Liver (tissue), 9 donors: ENCODE data around the gene DOK5. TPM values are rescaled to one million over a fixed set of nuclear protein-coding genes. Genes with fewer than 3 reads are reported as not detected.

Experiments used
- DNase-seq: peaks from one replicate; pipeline ENCODE4 v3.0.0-alpha.2; 2017; ENCODE audit warnings: low spot score
- H3K27ac ChIP-seq, 2 donors: one replicate each; pipeline ENCODE4 v1.7.0; 2013; ENCODE audit warnings: inconsistent platforms in 2 of 2, low read length in 2 of 2, control low read depth in 1 of 2, low read depth in 1 of 2, mild to moderate bottlenecking in 1 of 2
- H3K27me3 ChIP-seq, 4 donors: one replicate each; pipeline versions ENCODE4 v1.6.1 to v1.7.0; 2013; ENCODE audit warnings: low read length in 3 of 4, inconsistent platforms in 1 of 4, mild to moderate bottlenecking in 1 of 4, moderate library complexity in 1 of 4; ENCODE audit not compliant: control insufficient read depth in 4 of 4, insufficient read depth in 4 of 4
- H3K36me3 ChIP-seq, 4 donors: one replicate each; pipeline versions ENCODE4 v1.6.1 to v1.7.0; 2013; ENCODE audit warnings: low read length in 3 of 4, mild to moderate bottlenecking in 3 of 4, low read depth in 1 of 4, moderate library complexity in 1 of 4; ENCODE audit not compliant: control insufficient read depth in 4 of 4, insufficient read depth in 3 of 4
- H3K4me1 ChIP-seq, 4 donors: one replicate each; pipeline versions ENCODE4 v1.6.1 to v1.7.0; 2013; ENCODE audit warnings: low read length in 3 of 4, mild to moderate bottlenecking in 3 of 4, moderate library complexity in 1 of 4; ENCODE audit not compliant: control insufficient read depth in 4 of 4, insufficient read depth in 4 of 4
- H3K4me3 ChIP-seq, 3 donors: one replicate each; pipeline versions ENCODE4 v1.6.1 to v1.7.0; 2013; ENCODE audit warnings: low read length in 3 of 3, control low read depth in 1 of 3, low read depth in 1 of 3, mild to moderate bottlenecking in 1 of 3
- H3K9ac ChIP-seq, 2 donors: one replicate each; pipeline ENCODE4 v1.7.0; 2013; ENCODE audit warnings: low read length in 2 of 2, mild to moderate bottlenecking in 2 of 2, moderate library complexity in 2 of 2, control low read depth in 1 of 2, low read depth in 1 of 2
- H3K9me3 ChIP-seq, 4 donors: one replicate each; pipeline versions ENCODE4 v1.6.1 to v1.7.0; 2013; ENCODE audit warnings: low read length in 3 of 4; ENCODE audit not compliant: control insufficient read depth in 4 of 4
- EGR1 ChIP-seq, 2 donors: IDR thresholded peaks; 2 replicates each; pipeline ENCODE4 v1.6.1; 2016 to 2018; ENCODE audit warnings: antibody characterized with exemption in 2 of 2, low read depth in 2 of 2
- FOXA1 ChIP-seq: IDR thresholded peaks from 2 replicates; pipeline ENCODE4 v1.6.1; 2016; ENCODE audit warnings: antibody characterized with exemption
- FOXA2 ChIP-seq: IDR thresholded peaks from 2 replicates; pipeline ENCODE4 v1.6.1; 2016; ENCODE audit warnings: antibody characterized with exemption
- GABPA ChIP-seq, 2 donors: IDR thresholded peaks in 1 of 2; conservative IDR thresholded peaks in 1 of 2; 2 replicates each; pipeline ENCODE4 v1.6.1; 2016; ENCODE audit warnings: antibody characterized with exemption in 2 of 2, mild to moderate bottlenecking in 1 of 2, moderate library complexity in 1 of 2
- HNF4A ChIP-seq, 2 donors: conservative IDR thresholded peaks; 2 replicates each; pipeline ENCODE4 v1.6.1; 2016; ENCODE audit warnings: antibody characterized with exemption in 2 of 2, mild to moderate bottlenecking in 2 of 2
- HNF4G ChIP-seq: IDR thresholded peaks from 2 replicates; pipeline ENCODE4 v1.6.1; 2016; ENCODE audit warnings: antibody characterized with exemption
- JUND ChIP-seq, 2 donors: IDR thresholded peaks; 2 replicates each; pipeline ENCODE4 v1.6.1; 2016; ENCODE audit warnings: antibody characterized with exemption in 2 of 2
- NR2F2 ChIP-seq: IDR thresholded peaks from 2 replicates; pipeline ENCODE4 v1.6.1; 2016; ENCODE audit warnings: antibody characterized with exemption
- RAD21 ChIP-seq, 2 donors: IDR thresholded peaks; 2 replicates each; pipeline ENCODE4 v1.6.1; 2016; ENCODE audit warnings: antibody characterized with exemption in 2 of 2, mild to moderate bottlenecking in 2 of 2
- RXRA ChIP-seq, 2 donors: IDR thresholded peaks; 2 replicates each; pipeline ENCODE4 v1.6.1; 2017 to 2018; ENCODE audit warnings: antibody characterized with exemption in 2 of 2, mild to moderate bottlenecking in 1 of 2
- SP1 ChIP-seq: IDR thresholded peaks from 2 replicates; pipeline ENCODE4 v1.6.1; 2018; ENCODE audit warnings: antibody characterized with exemption, mild to moderate bottlenecking
- TAF1 ChIP-seq: conservative IDR thresholded peaks from 2 replicates; pipeline ENCODE4 v1.6.1; 2016; ENCODE audit warnings: antibody characterized with exemption, mild to moderate bottlenecking
- YY1 ChIP-seq: IDR thresholded peaks from 2 replicates; pipeline ENCODE4 v1.6.1; 2016; ENCODE audit warnings: antibody characterized with exemption, mild to moderate bottlenecking
- WGBS: extraction: QIAGEN DNeasy Blood & Tissue Kit; methylation state at CpG from one replicate; pipeline ENCODE4 v1.1.7; 2013; 5-methylcytosine and 5-hydroxymethylcytosine counted together
- polyA plus RNA-seq, 2 donors: library from polyadenylated mRNA; stranded (reverse) in 1 of 2; unstranded in 1 of 2; fragments of 200-250 nt in 1 of 2; fragments of >200 nt in 1 of 2; fragmentation: Nextera tagmentation in 1 of 2; extraction: Ambion mirVana in 1 of 2; gene quantifications; one replicate each; pipeline versions ENCODE4 v1.2.1 to v1.2.3, GENCODE V29; 2013 to 2015
- total RNA-seq, 2 donors: library from RNA; depleted of rRNA; stranded (reverse); fragments of >200 nt; gene quantifications; one replicate each; pipeline ENCODE4 v1.2.3, GENCODE V29; 2014
- TF ChIP-seq, protein P1 (sequence below): IDR thresholded peaks from 2 replicates; pipeline ENCODE4 v1.6.1; 2016; ENCODE audit warnings: antibody characterized with exemption
- TF ChIP-seq, protein P2 (sequence below): fragments of 150-350 bp; IDR thresholded peaks from 2 replicates; pipeline ENCODE4 v1.5.1; 2017; ENCODE audit warnings: improper control_type of control experiment, low read depth, low read length; ENCODE audit not compliant: missing input control
- TF ChIP-seq, protein P3 (sequence below): IDR thresholded peaks from 2 replicates; pipeline ENCODE4 v1.6.1; 2016; ENCODE audit warnings: antibody characterized with exemption
- TF ChIP-seq, protein P4 (sequence below): IDR thresholded peaks from 2 replicates; pipeline ENCODE4 v1.6.1; 2016; ENCODE audit warnings: antibody characterized with exemption
- TF ChIP-seq, protein P5 (sequence below): IDR thresholded peaks from 2 replicates; pipeline ENCODE4 v1.6.1; 2016; ENCODE audit warnings: antibody characterized with exemption, mild to moderate bottlenecking
- donor health status: healthy.
- donor health status: healthy.
- donor health status: healthy.
- donor health status: healthy.
- donor health status: healthy.

DOK5 gene
- total and polyA plus RNA-seq, 4 donors: 0.05 to 0.16 (median 0.09) TPM

DNA sequence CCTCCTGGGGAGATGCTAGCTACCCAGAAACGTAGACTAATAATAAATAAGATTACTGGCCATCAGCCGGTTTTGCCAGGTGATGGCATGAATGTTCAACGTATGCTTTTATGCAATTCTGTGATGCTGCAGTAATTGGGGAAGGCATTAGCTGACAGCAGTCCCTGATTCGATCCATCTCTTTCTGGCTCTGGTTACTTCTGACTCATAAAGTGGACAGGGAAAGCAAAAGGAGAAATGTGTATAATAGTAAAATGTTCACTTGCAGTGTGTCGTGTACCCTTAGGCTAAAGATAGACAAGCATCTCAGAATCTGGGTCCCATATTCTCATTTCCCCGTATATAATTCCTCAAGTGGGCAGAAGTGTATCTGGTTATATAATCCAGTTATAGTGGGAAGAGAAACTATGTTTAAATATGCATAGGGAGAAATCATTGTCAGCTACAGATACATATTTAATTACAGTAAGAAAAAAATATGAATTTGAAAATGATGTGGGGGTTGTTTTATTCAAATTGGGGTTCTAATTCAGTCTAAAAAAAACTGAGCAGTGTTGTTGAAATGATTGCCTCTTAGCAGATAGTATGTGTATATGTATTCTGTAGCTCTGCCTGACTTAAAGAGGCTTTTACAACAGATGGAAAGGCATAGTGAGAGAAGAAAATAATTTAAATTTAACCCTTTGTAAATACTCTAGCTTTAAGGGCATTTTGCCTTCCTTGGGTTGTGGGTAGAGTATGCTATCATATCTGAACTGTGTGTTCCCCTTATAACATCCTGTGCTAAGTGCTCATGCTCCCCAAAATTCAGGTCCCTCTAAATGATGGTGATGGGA is 40.6 kb downstream of the DOK5 start:
- 73% methylated on average over 6 of the region's 6 CpGs for WGBS
- H3K36me3 ChIP-seq: no peaks in the 10 kb centered on the region
- H3K9me3 ChIP-seq: peaks cover 0 to 8% (median 3%) of the 10 kb centered on the region in 4 donors
- TF ChIP-seq RXRA (IDR thresholded peaks at IDR 0.05) (no peak), JUND (IDR thresholded peaks at IDR 0.05) (no peak), NR2F2 (no peak), FOXA2 (no peak), HNF4G (no peak), RAD21 (IDR thresholded peaks at IDR 0.05) (no peak), SP1 (no peak)
- TF ChIP-seq, protein P1, sequence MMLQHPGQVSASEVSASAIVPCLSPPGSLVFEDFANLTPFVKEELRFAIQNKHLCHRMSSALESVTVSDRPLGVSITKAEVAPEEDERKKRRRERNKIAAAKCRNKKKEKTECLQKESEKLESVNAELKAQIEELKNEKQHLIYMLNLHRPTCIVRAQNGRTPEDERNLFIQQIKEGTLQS: no peak
- TF ChIP-seq, protein P2, sequence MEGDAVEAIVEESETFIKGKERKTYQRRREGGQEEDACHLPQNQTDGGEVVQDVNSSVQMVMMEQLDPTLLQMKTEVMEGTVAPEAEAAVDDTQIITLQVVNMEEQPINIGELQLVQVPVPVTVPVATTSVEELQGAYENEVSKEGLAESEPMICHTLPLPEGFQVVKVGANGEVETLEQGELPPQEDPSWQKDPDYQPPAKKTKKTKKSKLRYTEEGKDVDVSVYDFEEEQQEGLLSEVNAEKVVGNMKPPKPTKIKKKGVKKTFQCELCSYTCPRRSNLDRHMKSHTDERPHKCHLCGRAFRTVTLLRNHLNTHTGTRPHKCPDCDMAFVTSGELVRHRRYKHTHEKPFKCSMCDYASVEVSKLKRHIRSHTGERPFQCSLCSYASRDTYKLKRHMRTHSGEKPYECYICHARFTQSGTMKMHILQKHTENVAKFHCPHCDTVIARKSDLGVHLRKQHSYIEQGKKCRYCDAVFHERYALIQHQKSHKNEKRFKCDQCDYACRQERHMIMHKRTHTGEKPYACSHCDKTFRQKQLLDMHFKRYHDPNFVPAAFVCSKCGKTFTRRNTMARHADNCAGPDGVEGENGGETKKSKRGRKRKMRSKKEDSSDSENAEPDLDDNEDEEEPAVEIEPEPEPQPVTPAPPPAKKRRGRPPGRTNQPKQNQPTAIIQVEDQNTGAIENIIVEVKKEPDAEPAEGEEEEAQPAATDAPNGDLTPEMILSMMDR: no peak
- TF ChIP-seq, protein P3, sequence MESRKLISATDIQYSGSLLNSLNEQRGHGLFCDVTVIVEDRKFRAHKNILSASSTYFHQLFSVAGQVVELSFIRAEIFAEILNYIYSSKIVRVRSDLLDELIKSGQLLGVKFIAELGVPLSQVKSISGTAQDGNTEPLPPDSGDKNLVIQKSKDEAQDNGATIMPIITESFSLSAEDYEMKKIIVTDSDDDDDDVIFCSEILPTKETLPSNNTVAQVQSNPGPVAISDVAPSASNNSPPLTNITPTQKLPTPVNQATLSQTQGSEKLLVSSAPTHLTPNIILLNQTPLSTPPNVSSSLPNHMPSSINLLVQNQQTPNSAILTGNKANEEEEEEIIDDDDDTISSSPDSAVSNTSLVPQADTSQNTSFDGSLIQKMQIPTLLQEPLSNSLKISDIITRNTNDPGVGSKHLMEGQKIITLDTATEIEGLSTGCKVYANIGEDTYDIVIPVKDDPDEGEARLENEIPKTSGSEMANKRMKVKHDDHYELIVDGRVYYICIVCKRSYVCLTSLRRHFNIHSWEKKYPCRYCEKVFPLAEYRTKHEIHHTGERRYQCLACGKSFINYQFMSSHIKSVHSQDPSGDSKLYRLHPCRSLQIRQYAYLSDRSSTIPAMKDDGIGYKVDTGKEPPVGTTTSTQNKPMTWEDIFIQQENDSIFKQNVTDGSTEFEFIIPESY: no peak
- H3K27ac ChIP-seq: no peak overlapping the region
- H3K4me3 ChIP-seq: no peak overlapping the region
- H3K27me3 ChIP-seq: peaks cover 0 to 2% (median under 1%) of the 10 kb centered on the region in 4 donors
- no peak overlapping the region for H3K9ac ChIP-seq
- no peak for DNase-seq
- no peaks in the 10 kb centered on the region for H3K4me1 ChIP-seq

DNA sequence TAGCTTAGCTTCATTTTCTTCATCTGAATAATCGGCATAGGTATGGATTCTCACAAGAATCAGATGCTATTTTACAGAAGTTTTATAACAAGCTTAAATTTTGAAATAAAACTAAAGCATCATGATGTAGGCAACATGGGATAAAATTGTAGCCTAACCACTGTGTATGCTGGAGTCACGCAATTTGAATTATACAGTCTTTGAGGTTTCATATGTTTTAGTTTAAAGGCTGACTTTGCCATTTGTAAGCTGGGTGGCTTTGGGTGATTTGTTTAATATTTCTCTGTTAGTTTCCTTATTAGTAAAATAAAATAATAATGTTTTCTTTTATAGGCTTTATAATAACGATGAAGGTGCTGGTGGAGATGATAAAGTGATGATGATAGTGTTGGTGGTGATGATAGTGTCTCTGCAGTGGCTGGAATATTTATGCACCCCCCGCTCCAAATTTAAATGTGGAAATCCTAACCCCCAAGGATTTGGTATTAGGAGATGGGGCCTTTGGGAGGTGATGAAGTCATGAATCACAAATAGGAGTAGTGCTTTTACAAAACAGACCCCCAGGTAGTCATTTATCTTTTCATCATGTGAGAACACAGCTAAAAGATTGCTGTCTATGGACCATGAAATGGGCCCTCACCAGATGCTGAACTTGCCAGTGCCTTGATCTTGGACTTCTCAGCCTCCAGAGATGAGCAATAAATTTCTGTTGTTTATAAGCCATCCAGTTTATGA is 42.0 kb downstream of the DOK5 start:
- Histone ChIP-seq H3K4me3 (no peak overlapping the region), H3K9me3 (peaks cover 0 to 7% (median 3%) of the 10 kb centered on the region in 4 donors), H3K27me3 (peaks cover 0 to 7% (median 1%) of the 10 kb centered on the region in 4 donors), H3K27ac (no peak overlapping the region), H3K36me3 (no peaks in the 10 kb centered on the region), H3K9ac (no peak overlapping the region), H3K4me1 (no peaks in the 10 kb centered on the region)
- 76% methylated on average over 4 of the region's 4 CpGs for WGBS
- TF ChIP-seq JUND (IDR thresholded peaks at IDR 0.05) (no peak), GABPA (IDR thresholded peaks at IDR 0.05 in 1 of 2, conservative IDR thresholded peaks at IDR 0.05 in 1 of 2) (no peak), RAD21 (IDR thresholded peaks at IDR 0.05) (no peak), YY1 (no peak), EGR1 (IDR thresholded peaks at IDR 0.05; ENCODE audit: low read depth in 2 of 2) (no peak), RXRA (IDR thresholded peaks at IDR 0.05) (no peak), HNF4G (no peak), FOXA2 (no peak), HNF4A (conservative IDR thresholded peaks at IDR 0.05) (no peak), FOXA1 (no peak), NR2F2 (no peak), TAF1 (no peak)
- TF ChIP-seq, protein P1: no peak
- TF ChIP-seq, protein P4, sequence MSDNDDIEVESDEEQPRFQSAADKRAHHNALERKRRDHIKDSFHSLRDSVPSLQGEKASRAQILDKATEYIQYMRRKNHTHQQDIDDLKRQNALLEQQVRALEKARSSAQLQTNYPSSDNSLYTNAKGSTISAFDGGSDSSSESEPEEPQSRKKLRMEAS: no peak
- TF ChIP-seq, protein P3: no peak
- TF ChIP-seq, protein P5, sequence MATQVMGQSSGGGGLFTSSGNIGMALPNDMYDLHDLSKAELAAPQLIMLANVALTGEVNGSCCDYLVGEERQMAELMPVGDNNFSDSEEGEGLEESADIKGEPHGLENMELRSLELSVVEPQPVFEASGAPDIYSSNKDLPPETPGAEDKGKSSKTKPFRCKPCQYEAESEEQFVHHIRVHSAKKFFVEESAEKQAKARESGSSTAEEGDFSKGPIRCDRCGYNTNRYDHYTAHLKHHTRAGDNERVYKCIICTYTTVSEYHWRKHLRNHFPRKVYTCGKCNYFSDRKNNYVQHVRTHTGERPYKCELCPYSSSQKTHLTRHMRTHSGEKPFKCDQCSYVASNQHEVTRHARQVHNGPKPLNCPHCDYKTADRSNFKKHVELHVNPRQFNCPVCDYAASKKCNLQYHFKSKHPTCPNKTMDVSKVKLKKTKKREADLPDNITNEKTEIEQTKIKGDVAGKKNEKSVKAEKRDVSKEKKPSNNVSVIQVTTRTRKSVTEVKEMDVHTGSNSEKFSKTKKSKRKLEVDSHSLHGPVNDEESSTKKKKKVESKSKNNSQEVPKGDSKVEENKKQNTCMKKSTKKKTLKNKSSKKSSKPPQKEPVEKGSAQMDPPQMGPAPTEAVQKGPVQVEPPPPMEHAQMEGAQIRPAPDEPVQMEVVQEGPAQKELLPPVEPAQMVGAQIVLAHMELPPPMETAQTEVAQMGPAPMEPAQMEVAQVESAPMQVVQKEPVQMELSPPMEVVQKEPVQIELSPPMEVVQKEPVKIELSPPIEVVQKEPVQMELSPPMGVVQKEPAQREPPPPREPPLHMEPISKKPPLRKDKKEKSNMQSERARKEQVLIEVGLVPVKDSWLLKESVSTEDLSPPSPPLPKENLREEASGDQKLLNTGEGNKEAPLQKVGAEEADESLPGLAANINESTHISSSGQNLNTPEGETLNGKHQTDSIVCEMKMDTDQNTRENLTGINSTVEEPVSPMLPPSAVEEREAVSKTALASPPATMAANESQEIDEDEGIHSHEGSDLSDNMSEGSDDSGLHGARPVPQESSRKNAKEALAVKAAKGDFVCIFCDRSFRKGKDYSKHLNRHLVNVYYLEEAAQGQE: no peak
- DNase-seq: no peak
